ENCODE measurements around the gene HCN4.

The HCN4 gene

DNA sequence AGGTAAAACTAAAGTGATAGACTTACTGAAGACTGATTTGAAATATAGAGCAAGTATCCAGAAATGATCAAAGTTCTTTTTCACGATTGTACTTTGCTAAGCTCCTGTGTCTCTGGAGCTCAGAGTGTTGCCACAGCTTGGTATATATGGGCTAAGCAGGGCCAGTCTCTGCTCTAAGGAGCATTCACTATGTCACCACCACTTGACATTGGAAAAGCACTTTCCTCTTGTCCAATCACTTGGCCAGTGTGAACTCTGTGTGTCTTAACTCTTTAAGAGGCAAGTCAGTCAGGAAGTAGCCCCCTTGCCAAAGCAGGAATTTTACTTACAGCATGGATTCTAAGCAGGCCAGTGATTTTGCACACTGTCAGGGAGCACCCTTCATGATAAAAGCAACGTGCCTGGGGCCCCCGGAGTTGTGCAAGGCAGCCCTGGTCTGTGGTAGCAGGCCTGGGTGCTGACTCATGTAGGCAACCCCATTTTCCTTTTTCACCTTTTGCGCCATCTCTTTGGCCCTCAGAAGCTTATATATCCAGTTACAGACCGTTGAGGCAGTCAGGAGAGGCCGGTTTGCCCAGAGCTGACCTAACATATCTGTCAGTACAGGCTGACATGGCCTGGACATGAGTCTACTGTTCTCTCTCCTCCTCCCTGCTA is 73.0 kb downstream of the HCN4 start:
- DNase-seq (ENCODE audit: low read depth): peak; percentile 60

DNA sequence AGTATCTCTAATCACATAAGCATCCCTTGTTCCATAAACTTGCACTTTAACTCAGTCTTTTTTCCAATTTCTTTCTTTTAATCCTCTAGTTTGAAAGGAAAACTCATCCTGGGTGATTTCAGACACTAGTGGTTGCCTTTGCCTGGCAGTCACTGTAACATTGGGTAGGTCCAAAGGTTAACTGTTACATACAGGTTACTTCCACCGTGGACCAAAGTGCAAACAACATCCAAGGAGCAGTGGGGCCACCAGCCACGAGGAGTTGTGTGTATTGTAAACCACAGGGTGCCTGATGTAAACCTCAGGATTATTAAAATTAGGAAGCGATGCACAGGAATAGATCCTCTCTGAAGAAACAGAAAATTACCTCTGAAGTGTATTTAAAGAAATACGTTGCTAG is 75.0 kb downstream of the HCN4 start:
- DNase-seq (ENCODE audit: low read depth): no peak

DNA sequence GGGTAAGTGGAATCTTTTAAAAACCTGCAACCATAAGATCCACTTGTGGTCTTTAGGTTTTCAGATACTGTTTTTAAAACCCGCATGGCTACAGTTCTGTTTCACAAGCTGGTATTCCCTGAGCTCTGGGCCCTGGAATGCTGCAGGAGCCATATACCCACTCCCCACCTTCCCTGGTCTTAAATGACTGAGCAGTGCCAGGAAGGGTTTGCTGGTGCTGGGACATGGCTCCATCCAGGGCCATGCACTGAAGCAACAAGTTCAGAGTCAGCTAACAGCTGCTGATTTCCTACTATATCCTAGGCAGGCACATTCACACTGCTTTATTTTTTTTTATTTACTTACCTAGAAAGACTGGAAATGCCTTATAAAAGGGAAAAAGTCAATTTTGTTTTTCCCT is 77.3 kb downstream of the HCN4 start:
- DNase-seq (ENCODE audit: low read depth): no peak

DNA sequence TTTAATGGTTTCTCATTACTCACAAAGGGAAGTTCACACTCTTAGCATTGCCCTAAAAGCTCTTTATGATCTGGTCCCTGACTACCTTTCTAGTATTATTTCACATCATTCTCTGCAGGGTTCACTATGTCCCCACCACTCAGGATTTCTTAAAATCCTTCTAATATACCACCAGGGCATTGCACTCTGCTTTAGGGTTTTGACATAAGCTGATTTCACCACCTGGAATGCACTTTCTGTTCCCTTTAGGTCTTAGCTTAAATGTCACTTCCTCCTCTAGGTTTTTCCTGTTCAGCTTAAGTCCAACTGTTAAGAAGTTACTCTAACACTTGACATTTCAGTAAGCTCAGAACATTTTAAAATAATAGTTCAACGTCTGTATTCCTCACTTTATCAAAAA is 81.7 kb downstream of the HCN4 start:
- no peak for DNase-seq (ENCODE audit: low read depth)

DNA sequence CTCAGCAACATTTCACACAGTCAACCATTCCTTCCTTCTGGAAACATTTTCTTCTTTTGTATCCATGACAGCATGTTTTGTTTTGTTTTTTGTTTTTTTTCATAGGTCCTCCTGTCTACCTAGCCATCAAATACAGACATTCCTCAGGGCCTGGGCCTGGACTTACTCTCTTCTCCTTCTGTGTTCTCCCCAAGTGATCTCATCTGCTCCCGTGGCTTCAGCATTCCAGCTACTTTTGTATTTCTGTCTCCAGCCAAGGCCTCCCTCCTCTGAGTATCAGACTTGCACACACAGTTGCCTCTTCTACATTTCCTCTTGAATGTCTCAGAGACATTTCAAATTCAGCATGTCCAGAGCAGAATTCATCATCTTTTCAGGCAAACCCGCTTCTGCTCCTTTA is 82.4 kb downstream of the HCN4 start:
- DNase-seq (ENCODE audit: low read depth): no peak

DNA sequence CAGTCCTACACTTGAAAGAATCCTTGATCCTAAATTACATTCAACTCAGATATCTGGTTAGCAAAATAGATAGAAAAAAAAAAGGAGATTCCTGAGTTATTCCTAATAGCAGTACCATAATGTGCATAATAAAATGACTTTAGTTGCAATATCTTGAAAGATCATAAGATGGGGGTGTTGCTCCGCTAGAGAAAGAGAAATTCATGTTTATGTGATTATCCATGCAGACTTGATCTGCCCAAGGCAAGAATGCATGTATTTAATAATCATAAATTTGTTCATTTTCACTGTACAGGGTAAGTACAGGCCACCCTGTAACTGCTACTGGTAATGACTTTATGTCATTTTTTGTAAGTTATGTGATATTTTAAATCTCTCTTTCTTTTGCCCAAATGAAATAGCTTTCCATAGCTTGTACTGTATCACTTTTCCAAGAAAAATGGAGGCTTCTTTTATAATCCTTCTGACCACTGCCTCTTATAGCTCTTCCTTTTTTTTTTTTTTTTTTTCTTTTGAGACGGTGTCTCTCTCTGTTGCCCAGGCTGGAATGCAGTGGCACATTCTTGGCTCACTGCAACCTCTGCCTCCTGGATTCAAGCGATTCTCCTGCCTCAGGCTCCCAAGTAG is 84.6 kb downstream of the HCN4 start:
- DNase-seq (ENCODE audit: low read depth): peak; percentile 52

DNA sequence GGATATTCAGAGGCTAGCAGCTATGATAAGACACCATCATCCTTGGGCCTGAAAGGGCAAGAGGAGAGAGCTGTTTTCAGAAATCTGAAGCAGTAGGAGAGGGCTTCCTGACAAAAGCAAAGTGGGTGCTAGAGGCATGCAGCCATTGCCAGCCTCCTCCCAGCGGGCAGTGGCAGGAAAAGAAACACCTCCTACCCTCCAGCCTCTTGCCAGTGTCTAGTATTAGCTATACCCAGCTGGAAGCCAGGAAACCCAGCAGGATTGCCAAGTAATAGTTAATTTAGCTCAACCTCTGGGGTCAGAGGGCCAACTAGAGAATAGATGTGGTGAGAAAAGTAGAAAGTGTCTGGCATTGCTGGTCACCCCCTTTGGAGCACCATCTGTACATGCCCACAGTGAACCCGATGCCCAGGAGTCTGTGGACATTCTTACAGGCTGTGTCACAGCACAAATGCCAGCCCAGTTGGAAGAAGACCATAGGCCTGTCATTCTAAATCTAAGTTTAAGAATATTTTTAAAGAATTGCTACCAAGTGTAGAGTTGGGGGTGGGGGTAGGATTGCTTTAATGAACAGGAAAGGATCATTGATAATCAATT is 85.3 kb downstream of the HCN4 start:
- peak; percentile 39 for DNase-seq (ENCODE audit: low read depth)

DNA sequence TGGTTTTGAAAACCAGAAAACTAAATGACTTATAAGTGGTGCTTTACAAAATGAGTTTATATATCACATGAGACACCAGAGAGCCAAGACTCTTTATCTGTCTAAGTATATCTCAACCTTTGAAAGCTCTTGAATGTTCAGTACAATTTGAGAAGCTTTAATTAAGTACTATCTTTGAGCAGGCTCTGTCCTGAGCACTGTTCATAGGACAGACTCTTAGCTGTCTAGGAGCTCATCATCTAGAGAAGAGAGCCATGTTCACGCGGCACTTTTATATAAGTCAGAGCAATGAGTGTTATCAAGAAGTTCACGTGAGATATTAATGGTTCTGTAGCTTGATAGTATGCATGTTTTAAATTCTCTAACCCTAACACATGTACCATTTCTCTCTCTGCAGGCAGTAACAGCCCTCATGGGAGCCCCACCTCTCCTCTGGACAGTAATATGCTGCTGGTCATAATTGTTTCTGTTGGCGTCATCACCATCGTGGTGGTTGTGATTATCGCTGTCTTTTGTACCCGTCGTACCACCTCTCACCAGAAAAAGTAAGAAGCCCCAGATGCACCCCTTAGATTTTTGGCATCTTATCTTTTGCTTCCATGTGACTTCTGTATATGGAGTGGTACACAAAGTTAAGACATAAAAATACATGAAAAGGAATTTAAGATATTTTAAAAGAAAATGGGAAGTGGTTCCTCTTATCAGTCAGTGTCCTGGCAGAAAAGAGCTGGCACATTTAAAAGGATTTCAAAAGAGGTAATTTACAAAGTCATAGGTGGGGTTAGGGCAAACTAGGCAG is 86.0 kb downstream of the HCN4 start:
- no peak for DNase-seq (ENCODE audit: low read depth)

DNA sequence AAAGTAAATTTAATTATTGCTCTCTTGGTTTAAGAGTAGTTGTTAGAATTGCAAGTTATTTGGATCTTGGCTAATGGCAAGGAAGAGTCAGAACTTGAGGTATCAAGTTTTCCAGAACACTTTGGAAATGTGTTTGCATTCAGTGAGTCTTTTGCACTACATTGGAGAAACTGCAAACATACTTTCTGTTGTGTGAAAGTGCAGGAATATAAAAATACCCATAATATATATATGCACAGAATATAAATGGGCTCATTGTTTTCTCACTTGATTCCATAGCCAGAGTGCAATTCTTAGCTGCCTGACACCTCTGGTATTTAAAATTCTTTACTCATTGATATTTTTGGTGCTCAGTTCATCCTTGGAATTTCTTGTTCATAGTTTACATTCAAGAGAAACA is 92.9 kb downstream of the HCN4 start:
- DNase-seq (ENCODE audit: low read depth): no peak

DNA sequence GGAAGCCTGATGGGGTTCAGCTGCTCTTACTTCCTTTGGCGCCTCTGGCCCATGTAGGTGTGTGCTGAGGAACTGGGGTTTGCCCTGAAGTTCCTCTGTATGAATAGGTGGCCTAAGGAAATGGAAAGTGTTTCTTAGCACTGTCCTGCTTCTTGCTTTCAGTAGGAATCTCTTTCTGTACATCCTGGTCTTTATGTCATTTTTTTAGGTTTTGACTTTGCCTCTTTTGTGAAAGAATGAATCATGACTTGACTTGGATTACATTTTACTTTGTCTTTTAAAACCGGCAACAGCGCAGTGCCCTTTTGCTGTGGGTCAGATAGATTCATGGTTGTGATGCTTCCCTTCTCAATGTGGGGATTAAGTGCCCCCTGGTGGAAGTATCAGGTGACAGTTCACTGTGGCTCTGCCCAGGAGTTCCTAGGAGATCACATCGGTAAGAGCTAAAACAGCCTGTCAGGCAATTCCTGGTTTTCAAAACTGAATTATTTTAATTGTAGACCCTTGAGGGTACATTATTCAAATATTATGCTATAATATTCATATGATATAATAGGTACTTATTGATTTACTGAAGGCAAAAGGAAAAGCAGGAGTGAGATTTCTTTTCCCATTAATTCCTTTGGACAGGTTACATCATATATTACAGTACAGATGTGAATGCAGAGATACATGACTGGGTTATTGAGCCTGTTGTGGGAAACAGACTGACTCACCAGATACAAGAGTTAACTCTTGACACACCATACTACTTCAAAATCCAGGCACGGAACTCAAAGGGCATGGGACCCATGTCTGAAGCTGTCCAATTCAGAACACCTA is 95.4 kb downstream of the HCN4 start:
- peak; percentile 75 for DNase-seq (ENCODE audit: low read depth)

DNA sequence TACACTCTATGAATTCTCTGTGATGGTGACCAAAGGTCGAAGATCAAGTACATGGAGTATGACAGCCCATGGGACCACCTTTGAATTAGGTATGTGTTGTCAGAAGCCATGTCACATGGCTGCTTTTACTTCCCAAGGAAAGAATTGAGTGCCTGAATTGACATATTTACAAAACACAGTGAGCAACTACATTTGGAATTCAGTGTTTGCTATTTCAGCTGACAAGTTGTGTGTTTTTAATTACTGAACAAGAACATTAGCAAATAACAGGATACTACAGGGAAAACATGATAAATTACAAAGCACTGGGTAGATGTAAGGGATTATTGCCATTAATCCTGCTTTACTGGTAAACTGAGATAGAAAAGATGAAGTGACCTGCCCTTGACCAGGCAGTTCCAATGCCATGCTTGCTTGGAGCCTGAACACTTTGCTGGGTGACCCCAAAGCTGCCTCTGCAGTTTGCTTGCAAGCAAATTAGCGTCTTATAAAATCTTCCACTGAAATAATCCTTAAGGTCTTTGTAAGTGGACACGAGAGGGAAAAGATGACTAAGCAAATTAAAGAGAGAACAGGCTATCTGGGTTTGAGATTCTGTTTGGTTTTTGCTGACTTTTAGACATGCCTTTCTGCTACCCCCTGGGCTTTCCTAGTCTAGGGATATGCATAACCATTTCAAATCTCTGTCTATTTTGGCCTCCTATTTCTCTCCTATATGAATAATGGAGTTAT is 98.2 kb downstream of the HCN4 start:
- DNase-seq (ENCODE audit: low read depth): peak; percentile 54

Data from fibroblast of gingiva (primary cell).